ENCODE results near the gene TMEM266. TPM values are rescaled to one million over a fixed set of nuclear protein-coding genes. Genes with fewer than 3 reads are reported as not detected.

Gene TMEM266
- total and polyA plus RNA-seq, 7 donors, result 0.27 to 1.1 TPM; not detected in 5

- no peak overlapping the region for H3K27ac ChIP-seq
- WGBS, 2 donors, result 66 to 69% methylated on average over 9 of the region's 9 CpGs
- no peaks in the 10 kb centered on the region for H3K9me3 ChIP-seq
- no peak overlapping the region for H3K4me3 ChIP-seq
- no peaks in the 10 kb centered on the region for H3K4me1 ChIP-seq
- DNase-seq, result no peak
- no peaks in the 10 kb centered on the region for H3K27me3 ChIP-seq
- no peaks in the 10 kb centered on the region for H3K36me3 ChIP-seq
- TF ChIP-seq EP300 (IDR thresholded peaks at IDR 0.05) (no peak), POLR2AphosphoS5 (IDR thresholded peaks at IDR 0.05) (no peak), POLR2A (IDR thresholded peaks at IDR 0.05) (no peak), CTCF (IDR thresholded peaks at IDR 0.05) (no peak)
- intact Hi-C loops (cut with DNase I), result no loop called here
Observed at GRCh38 chr15:76108021-76108723, 48.4 kb downstream of the TMEM266 start.

- no peaks in the 10 kb centered on the region for H3K27me3 ChIP-seq
- no peak overlapping the region for H3K4me3 ChIP-seq
- no peak for DNase-seq
- no peak for TF ChIP-seq POLR2A (IDR thresholded peaks at IDR 0.05)
- no peak for TF ChIP-seq CTCF (IDR thresholded peaks at IDR 0.05)
- TF ChIP-seq EP300 (IDR thresholded peaks at IDR 0.05), result no peak
- TF ChIP-seq POLR2AphosphoS5 (IDR thresholded peaks at IDR 0.05), result no peak
- no peaks in the 10 kb centered on the region for H3K36me3 ChIP-seq
- intact Hi-C loops (cut with DNase I), result no loop called here
- 84 to 90% methylated on average over 1 of the region's 1 CpG for WGBS, 2 donors
- no peaks in the 10 kb centered on the region for H3K9me3 ChIP-seq
- H3K27ac ChIP-seq, result no peak overlapping the region
- no peaks in the 10 kb centered on the region for H3K4me1 ChIP-seq
Observed at GRCh38 chr15:76109046-76109445, 49.3 kb downstream of the TMEM266 start.

GRCh38 chr15:76114561-76114960 is 54.8 kb downstream of the TMEM266 start:
- Histone ChIP-seq H3K27ac (no peak overlapping the region), H3K27me3 (peaks cover 0 to 13% (median 0%) of the 10 kb centered on the region in 3 donors), H3K4me3 (no peak overlapping the region), H3K9me3 (no peaks in the 10 kb centered on the region), H3K36me3 (no peaks in the 10 kb centered on the region), H3K4me1 (no peaks in the 10 kb centered on the region)
- intact Hi-C loops (cut with DNase I), result no loop called here
- TF ChIP-seq CTCF (IDR thresholded peaks at IDR 0.05) (no peak), POLR2AphosphoS5 (IDR thresholded peaks at IDR 0.05) (no peak), EP300 (IDR thresholded peaks at IDR 0.05) (no peak), POLR2A (IDR thresholded peaks at IDR 0.05) (no peak)
- WGBS, 2 donors, result 71 to 76% methylated on average over 3 of the region's 3 CpGs
- no peak for DNase-seq

GRCh38 chr15:76116138-76116885 is 56.5 kb downstream of the TMEM266 start:
- 68 to 80% methylated on average over 15 of the region's 15 CpGs for WGBS, 2 donors
- TF ChIP-seq CTCF (IDR thresholded peaks at IDR 0.05) (no peak), EP300 (IDR thresholded peaks at IDR 0.05) (no peak), POLR2A (IDR thresholded peaks at IDR 0.05) (no peak), POLR2AphosphoS5 (IDR thresholded peaks at IDR 0.05) (no peak)
- peaks cover 0 to 13% (median 0%) of the 10 kb centered on the region in 3 donors for H3K27me3 ChIP-seq
- no peak overlapping the region for H3K27ac ChIP-seq
- H3K9me3 ChIP-seq, result no peaks in the 10 kb centered on the region
- DNase-seq, result no peak
- no peak overlapping the region for H3K4me3 ChIP-seq
- no peaks in the 10 kb centered on the region for H3K4me1 ChIP-seq
- no peaks in the 10 kb centered on the region for H3K36me3 ChIP-seq
- intact Hi-C loops (cut with DNase I), result no loop called here

Data from sigmoid colon (tissue), 7 donors.